ENCODE results near the gene KLF11. TPM values are rescaled to one million over a fixed set of nuclear protein-coding genes. Genes with fewer than 3 reads are reported as not detected.

Gene KLF11
- total and polyA plus RNA-seq, 9 of the 15 experiments (the other 6 are each of a cell fraction or from before 2014, with no cell fraction given): 2.1 to 13.4 (median 6.5) TPM

DNA sequence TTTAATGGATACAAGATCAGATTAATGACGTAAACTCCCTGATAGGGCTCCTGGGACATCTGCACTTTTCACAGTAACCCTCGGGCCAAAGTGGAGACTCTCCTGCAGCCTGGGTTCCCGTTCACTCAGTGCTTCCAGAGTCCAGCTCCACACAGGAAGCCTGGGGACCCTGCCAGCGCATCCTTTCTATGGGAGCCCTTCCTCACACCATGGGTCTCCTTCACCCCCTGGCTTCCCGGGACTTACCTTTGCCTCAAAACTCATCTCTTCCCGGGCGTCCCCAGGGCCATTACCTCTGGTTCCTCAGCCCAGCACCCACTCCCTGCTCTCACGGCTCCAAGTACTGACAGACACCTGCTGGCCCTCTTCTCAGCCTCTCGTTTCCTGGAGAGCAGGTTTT is 40.7 kb upstream of the KLF11 start:
- POLR2A ChIA-PET: no interaction called here
- Histone ChIP-seq H3K27me3 (ENCODE audit: control insufficient read depth in 2 of 2, insufficient read depth in 2 of 2, low read length in 2 of 2) (no peaks in the 10 kb centered on the region), H3K36me3 (ENCODE audit: control insufficient read depth, insufficient read depth, low read length) (no peaks in the 10 kb centered on the region), H3K4me3 (no peak overlapping the region), H3K27ac (ENCODE audit: extremely low read depth, low read depth, low read length) (no peak overlapping the region), H4K20me1 (replicated peaks; ENCODE audit: control insufficient read depth, insufficient read depth, low read length) (no peaks in the 10 kb centered on the region), H3K9me3 (replicated peaks; ENCODE audit: control insufficient read depth, insufficient read depth, low read depth, low read length) (no peaks in the 10 kb centered on the region), H3K9me1 (ENCODE audit: control insufficient read depth, insufficient read depth, low read length) (no peaks in the 10 kb centered on the region), H2AFZ (ENCODE audit: low read depth, low read length) (no peak overlapping the region), H3K4me2 (ENCODE audit: insufficient read depth, low read length) (no peak overlapping the region), H3K79me2 (ENCODE audit: control insufficient read depth, insufficient read depth, low read length) (no peaks in the 10 kb centered on the region), H3K4me1 (replicated peaks in 1 of 2; ENCODE audit: control insufficient read depth in 2 of 2, insufficient read depth in 2 of 2, low read length in 2 of 2) (peaks cover 0 to 11% of the 10 kb centered on the region in 2 experiments; a peak in 1 of 5 replicates), H3K9ac (ENCODE audit: insufficient read depth in 1 of 2, low read depth in 2 of 2, low read length in 2 of 2) (no peak overlapping the region)
- FAIRE-seq (no peak), DNase-seq (ENCODE audit: extremely low read depth in 1 of 4, low spot score in 3 of 4) (no peak), ATAC-seq (no peak; the same call in 2 of the 3 replicates)
- BruUV-seq (replicated peaks): no TSS peak
- in situ Hi-C loops (cut with MboI) (no loop called here), intact Hi-C loops (cut with micrococcal nuclease) (no loop called here)
- 62% methylated on average over 9 of the region's 9 CpGs for WGBS (ENCODE audit: insufficient coverage, low coverage, missing lambda C conversion rate)
- CTCF ChIA-PET (ENCODE audit: low intra/inter-chr PET ratio): no interaction called here
- TF ChIP-seq, protein P1, sequence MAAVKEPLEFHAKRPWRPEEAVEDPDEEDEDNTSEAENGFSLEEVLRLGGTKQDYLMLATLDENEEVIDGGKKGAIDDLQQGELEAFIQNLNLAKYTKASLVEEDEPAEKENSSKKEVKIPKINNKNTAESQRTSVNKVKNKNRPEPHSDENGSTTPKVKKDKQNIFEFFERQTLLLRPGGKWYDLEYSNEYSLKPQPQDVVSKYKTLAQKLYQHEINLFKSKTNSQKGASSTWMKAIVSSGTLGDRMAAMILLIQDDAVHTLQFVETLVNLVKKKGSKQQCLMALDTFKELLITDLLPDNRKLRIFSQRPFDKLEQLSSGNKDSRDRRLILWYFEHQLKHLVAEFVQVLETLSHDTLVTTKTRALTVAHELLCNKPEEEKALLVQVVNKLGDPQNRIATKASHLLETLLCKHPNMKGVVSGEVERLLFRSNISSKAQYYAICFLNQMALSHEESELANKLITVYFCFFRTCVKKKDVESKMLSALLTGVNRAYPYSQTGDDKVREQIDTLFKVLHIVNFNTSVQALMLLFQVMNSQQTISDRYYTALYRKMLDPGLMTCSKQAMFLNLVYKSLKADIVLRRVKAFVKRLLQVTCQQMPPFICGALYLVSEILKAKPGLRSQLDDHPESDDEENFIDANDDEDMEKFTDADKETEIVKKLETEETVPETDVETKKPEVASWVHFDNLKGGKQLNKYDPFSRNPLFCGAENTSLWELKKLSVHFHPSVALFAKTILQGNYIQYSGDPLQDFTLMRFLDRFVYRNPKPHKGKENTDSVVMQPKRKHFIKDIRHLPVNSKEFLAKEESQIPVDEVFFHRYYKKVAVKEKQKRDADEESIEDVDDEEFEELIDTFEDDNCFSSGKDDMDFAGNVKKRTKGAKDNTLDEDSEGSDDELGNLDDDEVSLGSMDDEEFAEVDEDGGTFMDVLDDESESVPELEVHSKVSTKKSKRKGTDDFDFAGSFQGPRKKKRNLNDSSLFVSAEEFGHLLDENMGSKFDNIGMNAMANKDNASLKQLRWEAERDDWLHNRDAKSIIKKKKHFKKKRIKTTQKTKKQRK (IDR thresholded peaks at IDR 0.05; ENCODE audit: borderline replicate concordance, low read depth, low read length): no peak
- TF ChIP-seq MBD2 (IDR thresholded peaks at IDR 0.05; ENCODE audit: borderline replicate concordance, low read depth) (no peak), ZHX1 (conservative IDR thresholded peaks at IDR 0.05; ENCODE audit: low read length) (no peak), NONO (IDR thresholded peaks at IDR 0.05; ENCODE audit: low read depth in 2 of 2, low read length in 1 of 2) (no peak), ZNF134 (CRISPR knock-in tag; conservative IDR thresholded peaks at IDR 0.05) (no peak), SAFB2 (IDR thresholded peaks at IDR 0.05; ENCODE audit: borderline replicate concordance, low read depth, low read length, severe bottlenecking) (no peak), ZKSCAN3 (CRISPR knock-in tag; IDR thresholded peaks at IDR 0.05) (no peak), KAT8 (IDR thresholded peaks at IDR 0.05; ENCODE audit: low read depth) (no peak), THAP7 (CRISPR knock-in tag; IDR thresholded peaks at IDR 0.05) (no peak)
- TF ChIP-seq, protein P2, sequence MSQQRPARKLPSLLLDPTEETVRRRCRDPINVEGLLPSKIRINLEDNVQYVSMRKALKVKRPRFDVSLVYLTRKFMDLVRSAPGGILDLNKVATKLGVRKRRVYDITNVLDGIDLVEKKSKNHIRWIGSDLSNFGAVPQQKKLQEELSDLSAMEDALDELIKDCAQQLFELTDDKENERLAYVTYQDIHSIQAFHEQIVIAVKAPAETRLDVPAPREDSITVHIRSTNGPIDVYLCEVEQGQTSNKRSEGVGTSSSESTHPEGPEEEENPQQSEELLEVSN (IDR thresholded peaks at IDR 0.05; ENCODE audit: borderline replicate concordance in 1 of 2, extremely low read depth in 1 of 2, insufficient read depth in 1 of 2, insufficient read length in 1 of 2, low read depth in 1 of 2, low read length in 1 of 2, poor library complexity in 1 of 2, severe bottlenecking in 1 of 2): no peak
- TF ChIP-seq, protein P3, sequence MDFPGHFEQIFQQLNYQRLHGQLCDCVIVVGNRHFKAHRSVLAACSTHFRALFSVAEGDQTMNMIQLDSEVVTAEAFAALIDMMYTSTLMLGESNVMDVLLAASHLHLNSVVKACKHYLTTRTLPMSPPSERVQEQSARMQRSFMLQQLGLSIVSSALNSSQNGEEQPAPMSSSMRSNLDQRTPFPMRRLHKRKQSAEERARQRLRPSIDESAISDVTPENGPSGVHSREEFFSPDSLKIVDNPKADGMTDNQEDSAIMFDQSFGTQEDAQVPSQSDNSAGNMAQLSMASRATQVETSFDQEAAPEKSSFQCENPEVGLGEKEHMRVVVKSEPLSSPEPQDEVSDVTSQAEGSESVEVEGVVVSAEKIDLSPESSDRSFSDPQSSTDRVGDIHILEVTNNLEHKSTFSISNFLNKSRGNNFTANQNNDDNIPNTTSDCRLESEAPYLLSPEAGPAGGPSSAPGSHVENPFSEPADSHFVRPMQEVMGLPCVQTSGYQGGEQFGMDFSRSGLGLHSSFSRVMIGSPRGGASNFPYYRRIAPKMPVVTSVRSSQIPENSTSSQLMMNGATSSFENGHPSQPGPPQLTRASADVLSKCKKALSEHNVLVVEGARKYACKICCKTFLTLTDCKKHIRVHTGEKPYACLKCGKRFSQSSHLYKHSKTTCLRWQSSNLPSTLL (IDR thresholded peaks at IDR 0.05): no peak
